ENCODE data around the gene PPY.
"Not testable (repeated sequence)": the region's sequence is repeated elsewhere in the genome, so short reads cannot be mapped to it uniquely, and the experiment has no call there.

PPY gene

DNA sequence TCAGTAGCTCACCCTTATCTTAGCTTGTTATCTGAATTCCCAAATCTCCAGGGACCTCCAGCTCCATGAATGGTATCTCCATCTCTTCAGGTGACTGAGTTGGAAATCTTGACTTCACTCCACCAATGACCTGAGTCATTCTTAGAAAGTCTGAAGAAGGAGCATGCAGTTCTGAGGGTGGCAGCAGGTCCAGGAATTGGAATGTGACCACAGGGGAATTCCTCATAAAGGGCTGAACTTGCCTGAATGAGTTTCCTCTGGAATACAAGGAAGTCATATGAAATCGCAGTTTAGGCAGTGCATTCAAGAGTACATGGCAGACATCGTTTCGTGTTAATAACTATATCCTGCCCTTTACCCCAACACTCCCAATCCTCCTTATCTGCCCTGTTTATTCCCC lies 24.0 kb upstream of the PPY start:
- DNase-seq (ENCODE audit: low read depth in 3 of 3, low spot score in 1 of 3): no peak

DNA sequence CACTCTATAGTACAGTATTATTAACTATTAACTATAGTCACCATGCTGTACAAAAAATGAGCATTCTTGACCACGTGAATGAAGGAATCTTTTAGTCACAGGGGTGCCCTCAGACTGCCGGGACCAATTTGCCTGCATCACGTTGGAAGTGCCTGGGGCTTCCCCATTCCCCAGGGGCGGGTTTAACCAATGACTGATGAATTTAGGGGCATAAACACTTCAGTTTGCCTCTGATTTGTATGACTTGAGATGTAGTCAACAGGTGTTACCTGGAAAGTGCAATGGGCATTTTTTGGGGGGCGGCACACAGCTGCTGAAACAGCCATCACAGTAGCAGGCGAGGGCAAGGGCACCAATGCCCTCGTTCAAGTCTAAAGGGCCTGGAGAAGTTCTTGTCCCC lies 20.2 kb upstream of the PPY start:
- no peak for DNase-seq (ENCODE audit: low read depth in 3 of 3, low spot score in 1 of 3)

DNA sequence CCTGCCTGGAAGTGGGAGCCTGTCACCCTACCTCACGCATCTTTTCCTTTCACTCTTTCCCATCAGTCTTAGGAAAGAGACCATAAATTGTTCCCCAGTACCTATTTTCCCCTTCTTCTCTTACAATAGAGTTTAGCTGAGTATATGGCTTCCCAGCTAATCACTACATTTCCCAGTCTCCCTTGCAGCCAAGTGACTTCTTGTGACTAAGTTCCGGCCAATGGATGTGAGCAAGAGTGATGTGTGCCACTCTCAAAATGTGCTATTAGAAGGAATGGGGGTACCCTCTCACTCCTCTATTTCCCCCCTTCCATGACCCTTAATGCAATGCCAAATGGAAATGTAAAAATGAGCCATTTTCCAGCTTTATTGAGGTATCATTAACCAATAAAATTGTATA lies 19.7 kb upstream of the PPY start:
- no peak for DNase-seq (ENCODE audit: low read depth in 3 of 3, low spot score in 1 of 3)

DNA sequence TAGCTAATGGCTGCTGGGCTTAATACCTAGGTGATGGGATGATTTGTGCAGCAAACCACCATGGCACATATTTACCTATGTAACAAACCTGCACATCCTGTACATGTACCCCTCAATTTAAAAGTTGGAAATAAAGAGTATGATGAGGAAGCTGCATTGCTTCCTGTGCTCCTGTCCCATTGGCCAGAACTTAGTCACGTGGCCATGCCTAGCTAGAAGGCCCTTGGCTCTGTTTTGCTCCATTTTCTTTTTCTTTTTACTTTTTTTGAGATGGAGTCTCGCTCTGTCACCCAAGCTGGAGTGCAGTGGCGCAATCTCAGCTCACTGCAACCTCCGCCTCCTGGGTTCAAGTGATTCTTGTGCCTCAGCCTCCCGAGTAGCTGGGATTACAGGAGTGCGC lies 19.0 kb upstream of the PPY start:
- not testable (repeated sequence) for DNase-seq (ENCODE audit: low read depth in 3 of 3, low spot score in 1 of 3)

DNA sequence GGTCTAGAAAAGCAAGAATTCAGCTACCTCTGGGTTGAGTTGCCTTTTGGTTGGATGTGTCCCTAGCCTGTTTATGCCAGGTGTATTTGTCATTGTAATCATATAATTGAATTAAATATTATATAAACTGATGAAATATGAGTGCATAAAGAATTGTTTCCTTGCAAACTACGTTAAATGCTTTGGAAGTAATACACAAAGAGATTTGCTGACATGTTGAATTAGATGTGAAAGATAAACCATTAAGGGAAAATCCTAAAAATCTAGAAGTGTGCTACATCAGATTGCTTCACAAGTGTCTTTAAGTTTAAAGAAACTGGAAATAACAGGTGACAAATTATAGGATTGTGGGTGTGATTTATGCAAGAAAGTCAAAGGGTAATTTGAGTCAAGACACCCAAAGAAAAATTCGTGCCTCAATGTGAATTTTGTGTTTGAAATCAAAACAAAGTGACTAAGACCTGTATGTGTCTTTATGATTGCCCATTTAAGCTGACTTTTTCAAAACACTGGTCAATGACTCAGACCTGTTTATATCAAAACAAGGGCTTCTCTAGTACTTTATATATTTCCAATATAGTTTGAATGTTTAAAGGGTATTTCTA lies 16.6 kb upstream of the PPY start:
- DNase-seq (ENCODE audit: low read depth in 3 of 3, low spot score in 1 of 3): no peak

DNA sequence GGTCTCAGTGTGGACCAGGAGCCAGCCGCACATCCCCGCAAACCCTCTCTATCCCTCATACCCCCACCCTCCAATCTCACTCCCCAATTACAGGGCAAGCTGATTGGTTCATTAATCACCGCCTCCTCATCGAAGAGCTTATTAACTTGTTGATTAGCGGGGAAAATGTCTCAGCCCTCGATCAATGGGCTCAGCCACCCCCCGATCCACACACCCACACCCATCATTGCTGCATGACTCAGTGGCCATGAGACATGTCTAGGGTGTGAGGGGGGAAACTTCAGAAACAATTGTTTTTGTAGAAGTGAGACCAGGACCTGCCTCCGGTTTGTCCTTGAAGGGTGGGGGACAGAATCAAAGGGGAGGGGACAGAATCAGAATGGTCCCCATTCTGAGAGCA lies 13.9 kb upstream of the PPY start:
- no peak for DNase-seq (ENCODE audit: low read depth in 3 of 3, low spot score in 1 of 3)

DNA sequence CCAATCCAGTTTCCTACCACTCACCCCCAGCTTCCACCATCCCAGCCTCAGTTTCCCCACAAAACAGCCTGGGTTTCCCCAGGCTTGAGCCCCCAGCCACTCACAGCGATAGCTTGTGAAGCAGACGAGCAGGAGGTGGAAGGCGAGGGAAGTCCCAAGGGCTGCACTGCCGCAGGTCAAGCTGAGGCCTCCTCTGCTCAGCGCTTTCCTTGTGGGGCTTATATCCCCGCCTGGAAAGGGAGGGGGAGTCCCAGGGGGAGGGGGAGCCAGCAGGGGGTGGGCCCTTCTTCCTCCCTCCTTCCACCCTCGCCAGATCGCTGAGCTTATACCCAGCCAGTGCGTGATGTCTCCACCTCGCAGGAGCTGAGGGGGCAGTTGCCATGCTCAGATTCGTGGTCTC lies 11.5 kb upstream of the PPY start, which contains the start of gene PYY:
Gene PYY, minus strand, starts transcription at position 195 of the 400 bp plus-strand sequence. CDS start 457 bp downstream, outside the sequence.
- no peak for DNase-seq (ENCODE audit: low read depth in 3 of 3, low spot score in 1 of 3)

DNA sequence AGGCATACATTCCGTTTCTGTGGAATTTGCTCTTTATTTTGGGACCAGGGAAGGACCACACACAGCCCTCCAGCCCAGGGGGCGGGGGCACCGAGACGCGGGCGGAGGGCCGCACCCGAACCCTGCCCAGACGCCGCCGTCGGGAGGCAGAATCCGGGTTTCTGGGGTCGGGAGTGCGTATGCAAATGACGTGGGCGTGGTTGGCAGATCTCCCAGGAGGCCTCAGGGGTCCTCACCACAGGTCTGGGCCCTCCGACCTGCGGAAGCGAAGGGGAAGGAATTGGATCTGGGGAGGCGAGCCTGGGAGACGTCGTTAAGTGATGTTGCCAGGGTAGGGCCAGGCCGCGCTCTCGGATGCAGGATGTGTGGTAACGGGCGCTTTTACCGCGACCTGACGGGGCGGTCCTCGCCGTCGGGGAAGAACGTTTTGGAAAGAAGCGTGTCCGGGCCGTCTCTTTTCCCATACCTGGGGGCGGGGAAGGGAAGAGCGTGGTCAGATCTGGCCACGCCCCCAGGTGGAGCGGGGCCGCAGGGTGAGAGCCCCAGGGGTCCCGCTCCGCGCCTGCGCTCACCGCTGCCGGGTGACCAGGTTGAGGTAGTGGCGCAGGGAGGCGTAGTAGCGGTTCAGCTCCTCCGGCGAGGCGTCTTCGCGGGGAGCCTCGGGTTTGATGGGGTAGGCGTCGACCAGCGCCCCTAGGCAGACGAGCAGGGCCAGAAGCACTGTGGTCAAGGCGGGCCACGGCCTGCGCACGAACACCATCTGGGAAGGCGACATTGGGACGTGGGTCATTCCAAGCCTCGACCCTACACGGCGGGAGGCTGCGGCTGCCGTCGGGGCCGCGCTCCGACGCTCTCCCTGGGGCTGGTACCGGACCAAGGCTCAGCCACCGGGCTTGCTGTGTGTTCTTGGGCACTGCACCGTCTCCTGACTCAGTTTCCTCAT lies 10.7 kb upstream of the PPY start:
- no peak for DNase-seq (ENCODE audit: low read depth in 3 of 3, low spot score in 1 of 3)

DNA sequence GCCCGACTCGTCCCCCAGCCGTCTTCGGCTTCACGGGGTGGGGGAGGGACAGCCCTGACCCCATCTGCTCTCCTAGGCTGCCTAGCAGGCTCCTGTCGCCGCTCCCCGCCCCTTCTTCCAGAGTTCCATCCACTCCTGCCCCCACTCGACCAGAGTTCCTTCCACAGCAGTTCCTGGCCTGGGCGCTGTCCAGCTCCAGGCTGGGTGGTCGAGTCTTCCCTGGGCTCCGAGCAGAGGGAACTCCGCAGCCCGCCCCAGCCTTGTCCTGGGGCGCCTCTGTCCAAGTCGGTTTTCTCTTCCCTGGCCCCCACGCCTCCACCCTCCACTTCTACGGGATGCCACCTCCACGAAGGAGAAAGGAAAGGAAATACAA lies 10.1 kb upstream of the PPY start:
- no peak for DNase-seq (ENCODE audit: low read depth in 3 of 3, low spot score in 1 of 3)

DNA sequence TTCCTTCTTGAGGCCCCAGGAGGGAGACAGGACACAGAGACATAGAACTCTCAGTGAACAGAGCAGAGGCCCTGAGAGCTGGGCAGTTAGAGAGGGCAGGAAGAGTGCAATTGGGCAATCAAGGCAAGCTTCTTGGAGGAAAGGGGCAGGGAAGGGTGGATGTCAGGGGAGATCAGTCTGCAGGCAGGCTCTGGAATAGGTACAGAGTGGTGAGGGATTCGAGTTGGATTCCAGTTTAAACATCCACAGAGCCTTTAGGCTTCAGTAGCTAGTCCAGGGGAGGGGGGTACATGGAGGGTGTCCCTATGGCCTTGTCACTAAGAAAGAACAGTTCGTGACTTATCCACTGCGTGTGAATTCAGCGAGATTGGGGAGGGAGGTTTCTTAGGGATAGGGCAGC lies 9.5 kb upstream of the PPY start:
- no peak for DNase-seq (ENCODE audit: low read depth in 3 of 3, low spot score in 1 of 3)

DNA sequence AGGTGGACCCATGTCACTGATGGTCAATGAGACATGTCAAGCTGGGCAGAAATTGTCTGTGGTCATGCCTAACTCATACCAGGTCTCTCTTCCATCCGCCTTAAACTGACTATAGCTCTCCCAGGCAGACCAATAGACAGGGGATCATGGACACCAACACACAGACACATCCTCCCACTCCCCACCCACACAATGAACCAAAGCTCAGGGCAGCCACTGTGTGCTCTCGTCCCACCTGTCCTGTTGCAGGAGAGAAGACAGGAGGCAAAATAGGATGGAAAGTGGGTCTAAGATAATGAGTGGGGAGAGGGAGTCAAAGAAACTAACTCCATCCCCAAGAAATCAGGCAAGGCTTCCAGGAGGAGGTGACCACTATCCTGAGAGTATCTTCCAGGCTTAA lies 8.3 kb upstream of the PPY start:
- no peak for DNase-seq (ENCODE audit: low read depth in 3 of 3, low spot score in 1 of 3)

DNA sequence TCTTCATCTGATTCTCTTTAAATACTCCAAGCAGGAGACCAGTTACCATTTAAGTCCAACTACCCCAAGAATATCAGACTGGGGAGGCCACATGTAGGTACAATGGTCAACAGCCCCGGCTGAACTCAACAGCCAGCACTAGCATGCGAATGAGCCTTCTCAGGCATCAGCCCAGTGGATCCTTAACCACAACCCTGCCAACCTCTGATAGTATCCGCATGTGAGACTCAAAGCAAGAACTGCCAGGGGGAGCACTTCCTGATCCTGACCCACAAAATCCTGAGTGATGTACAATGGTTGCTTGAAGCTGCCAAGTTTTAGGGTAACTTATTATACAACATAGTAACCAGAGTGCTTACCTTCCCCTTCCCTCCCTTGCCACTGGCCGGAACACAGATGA lies 7.5 kb upstream of the PPY start:
- no peak for DNase-seq (ENCODE audit: low read depth in 3 of 3, low spot score in 1 of 3)

DNA sequence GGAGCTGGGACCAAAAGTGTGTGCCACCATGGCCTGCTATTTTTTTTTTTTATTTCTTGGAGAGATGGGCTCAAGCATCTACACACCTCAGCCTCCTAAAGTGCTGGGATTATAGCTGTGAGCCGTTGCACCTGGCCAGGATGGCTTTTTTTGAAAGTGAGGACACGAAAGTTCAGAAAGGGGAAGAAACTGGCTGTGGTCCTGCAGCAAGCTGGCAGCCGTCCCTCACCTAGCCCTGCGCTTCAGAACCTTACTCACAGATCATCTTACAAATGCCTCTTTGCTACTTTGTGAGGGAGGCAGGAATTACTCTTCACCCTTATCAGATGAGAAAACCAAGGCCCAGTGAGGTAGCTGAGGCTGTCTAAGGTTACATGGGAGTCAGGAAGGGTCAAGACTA lies 4.5 kb upstream of the PPY start:
- no peak for DNase-seq (ENCODE audit: low read depth in 3 of 3, low spot score in 1 of 3)

DNA sequence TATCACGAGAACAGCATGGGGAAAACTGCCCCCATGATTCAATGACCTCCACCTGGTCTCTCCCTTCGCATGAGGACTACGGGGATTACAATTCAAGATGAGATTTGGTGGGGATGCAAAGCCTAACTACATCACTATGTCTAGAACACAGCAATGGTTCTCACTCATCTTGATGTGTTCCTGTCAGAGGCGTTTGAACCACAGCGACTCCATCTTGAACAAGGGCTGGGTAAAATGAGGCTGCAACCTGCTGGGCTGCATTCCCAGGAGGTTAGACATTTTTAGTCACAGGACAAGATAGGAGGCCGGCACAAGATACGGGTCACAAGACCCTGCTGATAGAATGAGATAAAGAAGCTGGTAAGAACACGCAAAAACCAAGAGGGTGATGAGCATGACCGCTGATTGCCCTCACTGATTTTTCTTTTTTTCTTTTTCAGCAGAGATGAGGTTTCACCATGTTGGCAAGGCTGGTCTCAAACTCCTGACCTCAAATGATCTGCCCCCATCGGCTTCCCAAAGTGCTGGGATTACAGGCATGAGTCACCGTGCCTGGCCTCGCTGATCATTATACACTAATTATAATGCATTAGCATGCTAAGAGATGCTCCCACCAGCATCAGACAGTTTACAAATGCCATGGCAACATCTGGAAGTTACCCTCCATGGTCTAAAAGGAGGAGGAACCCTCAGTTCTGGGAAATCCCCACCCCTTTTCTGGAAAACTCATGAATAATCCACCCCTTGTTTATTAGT lies 3.0 kb upstream of the PPY start:
- no peak for DNase-seq (ENCODE audit: low read depth in 3 of 3, low spot score in 1 of 3)

DNA sequence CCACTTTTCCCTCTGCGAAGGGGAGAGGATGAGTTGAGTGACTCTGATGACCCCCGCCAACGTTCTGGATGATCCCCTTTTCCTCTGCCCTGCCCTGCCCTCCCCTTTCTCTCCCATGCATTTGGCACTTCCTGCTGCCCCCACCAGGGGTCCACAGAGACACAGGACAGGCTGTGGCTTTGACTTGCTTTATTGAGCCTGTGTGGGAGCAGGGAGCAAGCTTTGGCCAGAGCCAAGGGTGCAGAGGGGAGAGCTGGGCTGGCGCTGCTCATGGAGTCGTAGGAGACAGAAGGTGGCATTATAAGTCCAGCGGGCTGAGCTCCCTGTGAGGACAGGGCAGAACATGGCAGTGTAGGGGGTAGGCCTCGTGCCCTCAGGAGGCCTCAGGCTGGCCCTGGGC lies 1.6 kb downstream of the PPY start:
- no peak for DNase-seq (ENCODE audit: low read depth in 3 of 3, low spot score in 1 of 3)

DNA sequence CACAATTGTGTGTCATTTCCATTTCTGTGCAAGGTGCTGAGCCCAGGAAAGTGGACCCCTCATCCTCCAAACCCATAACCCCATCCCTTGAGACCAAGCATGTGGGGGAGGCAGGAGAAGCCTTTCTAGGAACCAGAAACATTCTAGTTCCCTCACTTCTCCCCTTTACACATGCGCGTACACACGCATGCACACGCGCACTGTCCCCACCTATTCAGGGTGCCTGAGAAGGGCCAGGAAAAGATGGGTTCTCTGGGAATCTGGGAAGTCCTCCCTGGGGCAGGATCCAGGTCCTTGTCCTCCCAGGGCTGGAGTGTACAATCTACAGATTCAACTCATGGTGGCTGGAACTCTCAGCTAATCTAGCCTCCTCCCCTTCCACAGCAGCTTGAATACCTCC lies 2.4 kb downstream of the PPY start:
- DNase-seq (ENCODE audit: low read depth in 3 of 3, low spot score in 1 of 3): no peak

DNA sequence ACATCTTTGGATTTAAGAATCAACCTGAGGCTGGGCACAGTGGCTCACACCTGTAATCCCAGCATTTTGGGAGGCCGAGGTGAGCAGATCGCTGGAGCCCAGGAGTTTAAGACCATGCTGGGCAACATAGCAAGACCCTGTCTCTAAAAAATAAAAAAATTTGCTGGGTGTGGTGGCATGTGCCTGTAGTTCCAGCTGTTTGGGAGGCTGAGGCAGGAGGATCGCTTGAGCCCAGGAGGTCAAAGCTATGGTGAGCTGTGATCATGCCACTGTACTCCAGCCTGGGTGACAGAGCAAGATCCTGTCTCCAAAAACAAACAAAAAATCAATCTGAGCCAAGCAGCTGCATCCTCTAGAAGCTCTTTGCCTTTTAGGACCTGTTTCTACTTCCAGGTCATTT lies 2.8 kb downstream of the PPY start:
- not testable (repeated sequence) for DNase-seq (ENCODE audit: low read depth in 3 of 3, low spot score in 1 of 3)

DNA sequence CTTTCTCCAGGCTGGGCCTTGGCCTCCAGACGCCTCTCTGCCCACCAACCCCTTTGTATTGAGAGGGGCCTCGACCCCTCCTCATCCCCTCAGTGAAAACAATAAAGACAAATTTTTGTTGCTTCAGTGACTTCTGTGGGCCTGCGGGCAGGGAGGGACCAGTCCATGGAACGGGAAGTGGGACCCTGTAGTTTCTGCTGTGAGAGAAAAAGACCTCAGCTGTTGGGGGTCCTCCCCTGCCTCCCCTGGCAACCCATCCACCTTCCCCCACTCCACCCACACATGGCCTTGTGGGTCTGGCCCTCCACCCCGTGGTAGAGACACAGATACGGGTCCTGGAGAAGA lies 3.5 kb downstream of the PPY start:
- DNase-seq (ENCODE audit: low read depth in 3 of 3, low spot score in 1 of 3): no peak

DNA sequence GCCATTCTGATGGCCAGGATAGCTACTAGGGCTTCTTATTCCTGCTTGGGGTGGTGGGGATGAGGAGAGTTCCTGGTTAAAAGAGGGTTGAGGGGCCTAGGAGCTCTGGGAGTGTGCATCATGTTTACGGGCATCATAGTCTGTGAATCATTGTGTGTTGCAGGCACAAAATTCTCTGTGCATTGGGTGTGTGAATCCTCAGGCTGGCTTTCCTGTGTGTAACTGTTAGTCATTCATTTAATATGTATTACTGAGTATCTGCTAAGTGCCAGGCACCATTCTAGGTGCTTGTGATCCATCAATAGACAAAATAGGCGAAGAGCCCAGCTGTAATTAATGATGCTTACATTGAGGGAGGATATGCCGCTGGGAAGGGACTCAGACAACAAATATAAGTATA lies 5.8 kb downstream of the PPY start:
- no peak for DNase-seq (ENCODE audit: low read depth in 3 of 3, low spot score in 1 of 3)

DNA sequence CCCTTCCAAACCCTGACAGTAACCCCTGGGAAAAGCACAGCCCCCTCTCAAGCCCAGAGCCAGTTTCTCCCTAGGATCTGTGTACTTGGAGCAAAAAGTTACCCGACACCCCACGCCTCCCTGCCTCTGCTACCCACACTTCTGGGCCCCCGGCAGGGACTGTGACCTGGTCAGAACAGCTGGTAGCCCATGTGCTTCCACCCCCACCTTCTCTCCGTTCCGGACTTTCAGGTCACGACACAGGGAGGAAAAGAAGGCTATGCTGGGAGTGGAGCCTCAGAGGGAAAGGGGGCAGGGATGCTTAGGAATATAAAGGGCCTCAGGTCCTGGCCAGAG lies 6.4 kb downstream of the PPY start:
- no peak for DNase-seq (ENCODE audit: low read depth in 3 of 3, low spot score in 1 of 3)

DNA sequence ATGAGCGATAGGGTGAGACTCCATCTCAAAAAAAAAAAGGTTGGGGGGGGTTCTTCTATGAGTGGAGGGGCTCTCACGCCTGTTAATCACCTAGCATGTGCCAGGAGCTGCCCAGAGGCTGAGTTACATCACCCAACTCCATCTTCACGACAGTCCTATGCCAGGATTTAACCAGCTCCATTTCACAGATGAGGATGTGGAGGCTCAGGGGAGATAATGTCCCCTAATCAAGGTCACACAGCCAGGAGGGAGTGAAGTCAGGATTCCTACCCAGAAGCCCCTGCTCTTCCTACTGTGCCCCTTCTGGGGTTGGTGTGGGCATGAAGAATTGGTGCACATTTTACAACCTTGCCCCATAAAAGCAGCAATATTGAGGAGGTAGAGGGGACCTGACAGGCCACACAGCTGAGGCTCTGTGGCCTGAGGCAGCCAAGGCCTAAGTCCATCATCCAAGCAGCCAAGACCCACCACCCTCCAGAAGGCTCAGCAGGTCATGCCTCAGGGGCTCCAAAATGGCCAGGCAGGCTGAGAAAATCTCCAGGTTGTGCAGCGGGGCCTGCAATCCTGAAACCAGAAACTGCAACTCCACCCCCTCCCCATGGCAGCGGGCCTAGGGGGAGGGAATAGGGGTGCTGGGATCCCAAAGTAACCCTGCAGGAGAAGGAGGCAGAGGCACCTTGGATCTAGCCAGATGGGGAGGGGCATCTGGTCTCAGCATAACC lies 6.9 kb downstream of the PPY start:
- no peak for DNase-seq (ENCODE audit: low read depth in 3 of 3, low spot score in 1 of 3)

DNA sequence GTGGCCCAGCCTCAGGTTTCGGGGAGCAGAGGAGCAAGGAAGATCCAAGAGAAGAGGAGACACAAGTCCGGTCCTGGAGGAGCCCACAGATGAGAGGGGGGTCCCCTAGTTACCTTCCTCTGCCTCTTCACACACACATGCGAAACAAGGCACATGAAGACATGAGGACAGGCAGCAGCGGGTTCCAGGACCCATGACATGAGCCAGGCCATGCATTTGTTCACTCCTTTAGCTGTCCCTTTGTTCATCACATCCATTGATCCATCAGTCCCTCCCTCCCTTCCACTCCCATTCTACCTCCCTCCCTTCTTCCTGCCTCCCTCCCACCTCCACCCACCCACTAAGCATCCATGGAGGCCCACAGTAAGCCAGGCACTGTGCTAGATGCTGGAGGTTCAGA lies 9.4 kb downstream of the PPY start:
- DNase-seq (ENCODE audit: low read depth in 3 of 3, low spot score in 1 of 3): no peak

Measured in stimulated activated CD4-positive, alpha-beta T cell treated with anti-CD3 and anti-CD28 coated beads, TNF-alpha, amount 100 ng/mL, for 1 hour (primary cell).